GM18508 (cell line): Measurements from ENCODE around the gene BRD3OS.
"Not testable (repeated sequence)": the region's sequence is repeated elsewhere in the genome, so short reads cannot be mapped to it uniquely, and the experiment has no call there.

ENCODE experiments used
- ATAC-seq: cut with Tn5 transposase; IDR thresholded peaks from one replicate; pipeline ENCODE4 v1.9.1; 2021; ENCODE audit warnings: moderate number of reproducible peaks; ENCODE audit not compliant: insufficient read depth, unreplicated experiment

BRD3OS gene

GRCh38 chr9:133987946-133988665, 37.2 kb upstream of the BRD3OS start:
- no peak for ATAC-seq

- ATAC-seq, result not testable (repeated sequence)
Measured at GRCh38 chr9:133988771-133989170, 36.5 kb upstream of the BRD3OS start.

GRCh38 chr9:133989625-133990365, 35.5 kb upstream of the BRD3OS start:
- no peak for ATAC-seq

- no peak for ATAC-seq
Measured at GRCh38 chr9:133990366-133991213, 34.7 kb upstream of the BRD3OS start.

GRCh38 chr9:133991214-133991921, 33.9 kb upstream of the BRD3OS start:
- ATAC-seq, result no peak

- ATAC-seq, result no peak
Measured at GRCh38 chr9:133991964-133992779, 33.1 kb upstream of the BRD3OS start, which contains the start of gene VAV2. TSS of gene VAV2 (minus strand) at chr9:133992324. CDS start at chr9:133992278, 46 bp downstream.

GRCh38 chr9:133992780-133993634, 32.3 kb upstream of the BRD3OS start:
- ATAC-seq, result no peak

GRCh38 chr9:133993635-133994253, 31.5 kb upstream of the BRD3OS start:
- ATAC-seq, result no peak

- ATAC-seq, result no peak
Measured at GRCh38 chr9:133994353-133995011, 30.8 kb upstream of the BRD3OS start.

- ATAC-seq, result no peak
Measured at GRCh38 chr9:133995012-133995896, 30.0 kb upstream of the BRD3OS start.

GRCh38 chr9:133996531-133997520, 28.5 kb upstream of the BRD3OS start:
- ATAC-seq, result no peak

- no peak for ATAC-seq
Measured at GRCh38 chr9:133997584-133997983, 27.7 kb upstream of the BRD3OS start.

- no peak for ATAC-seq
Measured at GRCh38 chr9:133998915-133999595, 26.2 kb upstream of the BRD3OS start.

- ATAC-seq, result no peak
Measured at GRCh38 chr9:133999851-134000265, 25.4 kb upstream of the BRD3OS start.

GRCh38 chr9:134002796-134003195, 22.5 kb upstream of the BRD3OS start:
- ATAC-seq, result no peak
